HG02610 (cell line): ENCODE data around the gene CRACR2A.

ENCODE experiments used
- ATAC-seq: cut with Tn5 transposase; IDR thresholded peaks from one replicate; pipeline ENCODE4 v1.9.1; 2021; ENCODE audit warnings: mild to moderate bottlenecking, moderate library complexity; ENCODE audit not compliant: unreplicated experiment

CRACR2A gene

DNA sequence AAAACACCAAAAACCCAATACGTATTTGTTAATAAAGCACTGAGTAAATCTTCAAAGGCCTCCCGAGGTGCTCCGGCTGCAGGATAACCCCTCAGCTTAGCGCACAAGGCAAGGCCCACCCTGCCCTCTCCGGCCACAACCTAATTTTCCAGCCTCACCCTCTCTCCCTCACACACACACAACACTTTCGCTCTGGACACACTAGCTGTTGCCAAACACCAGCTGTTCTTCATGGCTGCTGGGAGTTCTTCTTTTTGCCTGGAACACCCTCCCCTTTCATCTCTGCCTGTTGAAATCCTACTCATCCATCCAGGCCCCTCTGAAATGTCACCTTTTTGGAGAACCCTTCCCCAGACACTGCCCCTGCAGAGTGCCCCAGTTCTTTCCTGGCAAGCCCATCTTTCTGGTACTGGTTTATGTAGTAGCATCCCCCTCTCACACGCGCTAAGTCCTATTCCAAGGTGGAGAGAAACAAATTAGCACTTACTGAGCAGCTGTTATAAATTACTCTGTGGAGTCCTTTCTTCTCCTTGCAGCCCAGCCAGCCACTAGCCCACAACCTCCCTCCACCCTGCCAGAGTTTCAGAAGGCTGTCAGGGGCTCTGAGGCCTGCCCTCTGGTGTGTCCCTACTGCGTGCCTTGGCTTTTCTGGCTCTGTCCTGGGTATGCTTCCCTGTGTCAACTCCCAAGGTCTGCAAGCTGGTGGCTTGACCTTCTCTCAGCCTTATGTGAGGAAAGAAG lies 805 bp upstream of the CRACR2A start:
- ATAC-seq: no peak

- ATAC-seq: peak; percentile 50
Observed at GRCh38 chr12:3752096-3752709, 706 bp downstream of the CRACR2A start.

DNA sequence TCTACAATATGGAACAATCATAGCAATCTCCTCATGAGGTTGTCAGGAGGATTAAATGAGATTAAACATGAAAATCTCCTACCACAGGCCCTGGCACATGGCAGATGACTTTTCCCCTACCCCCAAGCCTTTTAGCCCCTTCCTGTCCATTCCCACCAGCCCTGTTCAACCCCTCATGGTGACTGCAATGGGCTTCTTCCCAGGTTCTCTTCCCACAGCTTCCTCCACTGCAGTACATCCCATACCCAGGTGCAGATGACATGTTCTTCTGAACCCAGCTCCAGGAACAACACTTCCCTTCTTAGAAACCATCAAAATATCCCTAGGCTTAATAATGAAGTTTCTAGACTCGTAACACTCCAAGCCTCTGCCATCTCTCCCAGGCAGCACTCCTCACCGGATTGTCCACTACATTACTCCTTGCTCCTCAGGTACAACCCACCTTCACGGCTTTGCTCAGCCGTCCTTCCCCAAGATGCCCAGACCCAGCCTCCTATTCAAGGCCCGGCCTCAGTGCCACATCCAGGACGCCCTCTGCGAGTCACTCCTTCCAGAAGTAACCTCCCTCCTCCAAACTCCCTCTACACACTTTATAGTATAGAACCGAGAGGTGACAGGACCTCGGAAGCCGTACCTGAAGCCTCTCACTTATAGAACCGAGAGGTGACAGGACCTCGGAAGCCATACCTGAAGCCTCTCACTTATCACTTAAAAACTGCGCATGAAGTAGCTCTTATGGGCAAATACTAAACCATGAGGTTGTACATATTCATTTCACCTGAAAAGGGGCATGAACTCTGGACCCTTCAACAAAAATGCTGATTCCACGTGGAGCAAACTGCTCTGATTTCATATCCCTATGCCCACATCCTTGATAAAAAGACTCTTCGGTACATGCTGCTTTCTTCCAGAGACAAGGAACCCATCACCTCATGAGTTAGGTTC lies 1.5 kb downstream of the CRACR2A start:
- ATAC-seq: no peak

DNA sequence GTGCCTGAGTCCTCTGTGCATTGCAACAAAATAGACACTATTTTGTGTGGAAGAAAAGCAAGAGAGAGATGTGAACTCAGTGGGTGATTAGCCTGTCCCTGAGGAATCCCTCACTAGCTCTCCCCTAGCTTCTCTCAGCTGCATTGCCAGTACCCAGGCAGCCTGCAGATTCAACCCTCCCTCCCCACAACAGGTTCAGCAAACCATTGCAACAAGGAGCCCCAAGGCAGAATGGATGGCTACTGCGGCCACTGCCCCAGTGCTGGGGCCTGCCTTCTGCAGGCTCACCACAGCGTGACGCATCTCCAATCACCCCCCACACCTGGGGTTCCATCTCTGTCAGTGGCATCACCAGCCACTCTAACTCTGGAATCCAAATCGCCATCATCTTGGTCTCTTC lies 2.3 kb downstream of the CRACR2A start:
- ATAC-seq: no peak

DNA sequence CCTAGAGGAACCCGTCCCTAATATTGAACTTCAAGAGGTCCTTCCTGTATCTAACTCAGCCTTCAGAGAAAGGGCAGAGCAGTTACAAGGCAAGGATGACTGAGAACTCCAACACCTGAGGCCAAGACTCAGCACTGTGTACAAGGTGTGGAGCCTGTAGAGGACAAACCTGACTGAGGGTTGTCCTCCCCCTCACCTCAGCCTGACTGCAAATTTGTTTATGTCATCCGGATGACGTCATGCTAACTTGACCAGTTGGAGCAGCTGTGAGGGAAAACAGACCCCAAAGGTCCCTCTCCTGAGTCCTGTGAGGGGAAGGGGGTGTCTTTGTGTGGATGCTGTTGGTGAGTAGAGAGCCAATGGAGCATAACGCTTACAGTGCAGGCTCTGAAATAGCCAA lies 4.3 kb downstream of the CRACR2A start:
- no peak for ATAC-seq

- ATAC-seq: no peak
Observed at GRCh38 chr12:3747976-3748619, 4.8 kb downstream of the CRACR2A start.

- ATAC-seq: no peak
Observed at GRCh38 chr12:3747543-3747942, 5.4 kb downstream of the CRACR2A start.

- ATAC-seq: no peak
Observed at GRCh38 chr12:3746758-3747157, 6.2 kb downstream of the CRACR2A start.

- no peak for ATAC-seq
Observed at GRCh38 chr12:3745152-3745551, 7.8 kb downstream of the CRACR2A start.

DNA sequence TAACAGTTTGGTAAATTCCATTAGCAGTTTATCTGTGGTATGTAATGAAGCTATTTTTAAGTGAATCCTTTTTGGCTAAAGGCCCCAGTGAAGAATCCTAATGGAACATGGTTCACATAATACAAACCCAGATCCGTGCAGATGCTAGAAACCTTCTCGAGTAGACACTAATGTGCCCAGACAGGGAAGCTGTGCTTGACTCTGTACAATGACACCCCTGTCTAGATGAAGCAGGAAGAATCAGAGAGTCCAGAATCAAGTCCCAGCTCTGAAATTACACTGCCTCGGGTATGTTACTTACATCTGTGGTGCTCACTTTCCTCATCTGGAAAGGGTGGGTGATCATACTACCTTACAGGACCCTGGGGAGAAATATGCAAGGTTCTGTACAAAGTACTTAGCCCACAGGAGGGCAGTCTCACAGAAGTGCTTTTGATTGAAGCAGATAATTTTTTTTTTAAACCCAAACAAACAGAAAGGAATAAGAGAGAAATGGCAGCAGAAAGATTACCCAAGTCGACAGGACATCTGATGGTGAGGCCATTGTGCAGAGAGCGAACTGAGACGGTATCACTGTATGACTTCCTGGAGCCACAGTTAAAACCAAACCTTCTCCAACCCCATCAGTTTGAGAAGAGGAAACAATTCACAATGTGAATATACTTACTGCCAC lies 8.5 kb downstream of the CRACR2A start:
- peak; percentile 17 for ATAC-seq

- ATAC-seq: peak; percentile 70
Observed at GRCh38 chr12:3743803-3744202, 9.1 kb downstream of the CRACR2A start.

- no peak for ATAC-seq
Observed at GRCh38 chr12:3741882-3742672, 10.8 kb downstream of the CRACR2A start.

DNA sequence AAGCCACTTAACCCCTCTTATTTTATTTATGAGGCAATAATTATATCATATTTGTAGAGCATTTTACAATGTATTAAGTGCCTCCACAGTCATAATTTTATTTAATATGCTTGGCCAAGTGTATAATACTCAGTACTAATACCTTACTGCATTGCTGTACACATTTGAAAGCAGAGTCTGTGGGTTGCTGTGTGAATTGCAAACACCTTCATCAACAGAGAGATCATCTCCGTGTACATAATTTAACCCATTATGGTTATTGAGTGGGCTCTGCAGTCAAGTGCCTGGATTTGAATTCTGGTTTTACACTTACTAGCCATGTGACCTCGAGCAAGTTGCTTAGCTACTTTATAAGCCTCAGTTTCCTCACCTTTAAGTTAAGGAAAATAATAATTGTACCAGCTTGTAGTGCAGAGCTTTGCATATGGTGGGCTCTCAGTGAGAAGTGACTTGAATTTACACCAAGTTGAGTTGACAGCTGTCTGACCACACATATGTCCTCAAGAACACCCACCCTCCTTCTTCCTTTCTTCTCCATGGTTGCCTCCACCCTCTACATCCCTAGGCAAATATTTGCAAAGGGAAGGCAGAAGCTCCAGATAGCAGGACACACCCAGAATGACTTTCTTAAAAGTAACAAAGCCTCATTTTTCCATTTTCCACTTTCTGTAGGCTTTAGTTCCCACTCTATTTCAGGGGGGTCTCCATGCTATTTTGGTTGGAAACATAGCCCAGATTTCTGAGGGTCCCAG lies 12.3 kb downstream of the CRACR2A start:
- ATAC-seq: no peak

DNA sequence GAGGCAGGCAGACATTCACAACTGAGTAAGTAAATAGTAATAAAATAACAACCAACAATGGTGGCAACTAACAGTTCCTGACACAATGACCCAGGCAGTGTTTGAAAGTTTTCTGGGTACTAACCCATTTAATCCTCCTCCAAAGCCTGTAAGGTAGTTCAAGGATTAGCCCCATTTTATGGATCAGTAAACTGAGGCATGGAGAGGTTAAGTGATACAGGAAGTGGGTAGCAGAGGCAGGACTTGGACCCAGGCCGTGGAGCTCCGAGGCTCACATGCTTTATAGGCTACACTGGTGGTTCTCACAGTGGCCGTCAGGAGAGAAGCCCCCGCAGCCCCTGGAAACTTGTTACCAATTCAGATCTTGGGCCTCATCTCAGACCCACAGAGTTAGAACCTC lies 17.5 kb downstream of the CRACR2A start:
- ATAC-seq: no peak

DNA sequence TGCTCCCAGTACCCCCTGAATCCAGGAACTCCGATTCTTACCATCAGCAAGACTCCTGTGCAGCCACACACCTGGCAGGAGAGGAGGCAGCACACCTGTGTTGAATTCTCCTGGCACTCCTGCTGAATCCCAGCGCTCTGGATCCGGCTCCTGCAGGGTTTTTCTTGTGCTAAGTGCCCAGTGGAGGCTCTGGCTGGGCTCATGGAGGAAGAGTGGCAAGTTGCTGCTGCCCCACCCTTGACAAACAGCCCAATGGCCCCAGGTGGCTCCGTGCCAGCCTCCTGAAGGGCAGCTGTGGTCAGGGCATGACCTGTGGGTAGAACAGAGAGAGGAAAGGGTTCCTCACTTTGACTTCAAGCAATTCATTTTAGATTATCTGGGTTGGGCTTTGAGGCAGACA lies 20.0 kb downstream of the CRACR2A start:
- no peak for ATAC-seq

DNA sequence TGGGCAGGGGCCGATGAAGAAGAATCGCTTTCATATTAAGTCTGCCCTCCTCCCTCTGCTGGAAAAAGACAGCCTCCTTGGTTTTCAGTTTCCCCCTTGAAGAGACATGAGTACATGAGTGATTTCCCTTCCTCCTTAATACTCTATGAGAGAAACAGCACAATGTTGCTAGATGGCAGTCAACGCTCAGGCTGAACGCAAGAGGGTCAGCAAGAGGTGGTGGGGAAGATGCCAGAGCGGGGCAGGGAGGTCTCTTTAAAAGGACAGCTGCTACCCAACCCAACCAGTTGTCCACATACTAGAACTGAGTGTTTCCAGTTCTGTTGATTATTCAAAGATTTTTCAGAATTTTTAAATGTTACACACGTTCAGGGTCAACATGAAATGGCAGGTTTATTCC lies 22.8 kb downstream of the CRACR2A start:
- no peak for ATAC-seq

- ATAC-seq: peak; percentile 23
Observed at GRCh38 chr12:3728686-3729085, 24.2 kb downstream of the CRACR2A start.

DNA sequence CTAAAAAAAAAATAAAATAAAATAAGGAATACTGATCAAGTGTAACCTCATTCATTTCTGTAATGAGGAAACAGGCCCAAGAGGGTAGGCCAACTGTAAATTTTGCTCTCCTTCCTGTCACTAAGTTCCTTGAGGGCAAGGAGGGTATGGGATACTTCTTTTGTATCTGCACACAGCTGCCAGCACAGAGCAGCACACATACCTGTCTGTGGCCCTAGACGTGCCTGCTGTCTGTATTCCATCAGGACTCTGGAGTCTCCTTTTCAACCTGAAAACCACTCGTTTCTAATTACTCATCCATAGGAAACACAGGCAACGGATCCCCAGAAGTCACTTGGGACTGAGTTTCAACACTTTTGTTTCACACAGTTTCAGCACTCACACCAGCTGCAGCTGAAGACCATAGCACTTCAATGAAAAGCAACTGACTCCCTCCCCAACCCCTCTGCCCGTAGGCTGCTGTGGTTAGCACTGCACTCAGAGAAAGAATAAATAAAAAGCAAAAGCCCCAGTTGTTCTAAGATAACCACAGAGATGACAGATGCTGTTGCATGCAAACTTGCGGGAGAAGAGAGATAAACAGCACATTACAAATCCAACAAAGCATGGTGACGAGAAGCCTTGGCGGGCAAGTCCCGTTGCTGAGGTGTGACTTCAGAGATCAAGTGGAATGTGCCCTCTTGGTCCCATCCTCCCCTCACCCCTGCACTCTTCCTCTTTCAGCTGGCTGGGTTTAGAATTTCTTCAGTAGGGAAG lies 24.9 kb downstream of the CRACR2A start:
- peak; percentile 93 for ATAC-seq
